GM04503 (cell line): ENCODE data around the gene FGF18.
"Not testable (repeated sequence)": the region's sequence is repeated elsewhere in the genome, so short reads cannot be mapped to it uniquely, and the experiment has no call there.

ENCODE experiments used
- DNase-seq: peaks from one replicate; pipeline ENCODE4 v3.0.0-alpha.2; 2012; ENCODE audit warnings: low read depth

The FGF18 gene

DNA sequence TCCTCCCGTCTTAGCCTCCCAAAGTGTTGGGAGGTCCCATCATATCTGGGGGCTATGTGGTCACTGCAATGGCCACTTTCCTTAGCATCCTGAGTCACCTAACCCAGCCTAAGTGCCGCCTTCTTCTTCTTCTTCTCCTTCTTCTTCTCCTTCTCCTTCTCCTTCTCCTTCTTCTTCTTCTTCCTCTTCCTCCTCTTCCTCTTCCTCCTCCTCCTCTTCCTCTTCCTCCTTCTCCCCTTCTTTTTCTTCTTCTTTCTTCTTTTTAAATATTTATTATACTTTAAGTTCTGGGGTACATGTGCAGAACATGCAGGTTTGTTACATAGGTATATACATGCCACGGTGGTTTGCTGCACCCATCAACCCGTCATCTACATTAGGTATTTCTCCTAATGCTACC lies 78.0 kb downstream of the FGF18 start:
- not testable (repeated sequence) for DNase-seq

DNA sequence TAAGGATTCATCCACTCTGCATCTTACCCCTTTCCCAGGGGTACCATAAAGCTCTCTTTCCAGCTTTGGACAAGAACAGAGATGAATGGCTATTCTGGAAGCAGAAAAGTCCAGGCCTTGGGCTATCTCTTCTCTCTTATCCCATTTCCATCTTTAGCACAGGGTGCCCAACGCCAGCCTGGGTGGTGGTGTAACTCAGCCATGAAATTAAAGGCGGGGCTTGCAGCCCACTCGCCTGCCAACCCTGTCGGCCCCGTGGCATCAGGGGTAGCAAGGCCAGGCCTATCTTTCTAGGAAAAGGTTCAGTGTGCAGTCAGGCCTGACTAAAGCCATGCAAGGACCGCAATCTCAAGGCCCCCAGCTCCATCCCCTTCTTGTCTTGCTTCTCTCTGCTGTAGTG lies 78.7 kb downstream of the FGF18 start:
- no peak for DNase-seq

DNA sequence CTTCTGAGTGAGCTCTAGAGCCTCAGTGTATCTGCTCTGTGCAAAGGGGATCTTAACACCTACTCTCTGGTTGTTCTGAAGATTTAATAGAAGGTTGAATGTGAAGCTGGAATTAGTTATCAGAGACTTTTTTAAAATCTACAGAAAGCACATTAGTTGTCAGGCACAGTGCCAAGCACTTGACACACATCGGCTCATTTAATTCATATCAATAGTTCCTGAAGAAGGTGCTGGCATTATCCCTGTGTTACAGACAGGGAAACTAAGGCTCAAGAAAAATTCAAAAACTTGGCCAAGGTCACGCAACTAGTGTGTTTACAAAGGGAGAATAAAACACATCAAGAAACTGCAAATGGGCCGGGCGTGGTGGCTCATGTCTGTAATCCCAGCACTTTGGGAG lies 80.2 kb downstream of the FGF18 start:
- DNase-seq: no peak

DNA sequence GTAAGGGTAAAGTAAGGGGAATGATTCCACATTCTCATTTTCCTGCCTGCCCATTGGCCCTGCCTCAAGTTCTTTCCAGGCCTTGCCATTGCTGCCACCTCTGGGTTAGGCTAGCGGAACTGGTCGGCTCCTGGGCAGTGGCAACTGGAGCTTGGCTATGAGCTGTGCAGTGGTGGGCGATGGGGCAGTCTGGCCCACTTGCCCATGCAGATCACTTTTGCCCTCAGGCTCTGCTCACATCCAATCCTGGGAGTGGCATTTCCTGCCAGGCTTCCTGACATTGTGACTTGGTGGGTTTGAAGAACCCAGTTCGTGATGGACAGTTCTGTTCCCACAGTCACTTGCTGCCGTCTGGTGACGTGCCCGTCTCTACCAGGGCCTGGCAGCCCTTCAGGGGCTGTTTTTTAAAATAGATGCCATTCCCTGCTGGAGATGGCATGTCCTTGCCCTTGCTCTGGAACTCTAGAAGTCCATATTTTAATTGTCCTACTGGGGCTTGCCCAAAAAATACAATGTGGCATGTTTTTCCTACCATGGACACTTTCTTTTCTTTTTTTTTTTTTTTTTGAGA lies 86.1 kb downstream of the FGF18 start:
- no peak for DNase-seq

DNA sequence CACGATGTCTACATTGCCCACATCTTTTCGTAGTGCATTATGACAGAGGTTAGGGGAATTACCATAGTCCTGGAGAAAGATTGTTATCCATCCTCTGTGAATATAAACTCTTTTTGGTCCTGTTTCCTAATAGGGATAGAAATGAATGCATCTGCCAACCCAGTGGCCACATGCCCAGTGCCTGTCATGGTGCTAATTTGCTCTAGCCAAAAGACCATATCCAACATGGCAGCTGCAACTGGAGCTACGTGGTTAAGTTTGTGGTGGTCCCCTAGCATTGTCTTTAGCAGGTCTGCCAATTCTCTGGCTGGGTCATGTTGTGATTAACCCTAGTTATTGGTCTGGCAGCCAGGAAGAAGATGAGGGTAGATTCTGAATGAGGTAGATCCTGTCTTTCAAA lies 87.5 kb downstream of the FGF18 start:
- no peak for DNase-seq
